ENCODE data around the gene ZFP91.

Gene ZFP91

DNA sequence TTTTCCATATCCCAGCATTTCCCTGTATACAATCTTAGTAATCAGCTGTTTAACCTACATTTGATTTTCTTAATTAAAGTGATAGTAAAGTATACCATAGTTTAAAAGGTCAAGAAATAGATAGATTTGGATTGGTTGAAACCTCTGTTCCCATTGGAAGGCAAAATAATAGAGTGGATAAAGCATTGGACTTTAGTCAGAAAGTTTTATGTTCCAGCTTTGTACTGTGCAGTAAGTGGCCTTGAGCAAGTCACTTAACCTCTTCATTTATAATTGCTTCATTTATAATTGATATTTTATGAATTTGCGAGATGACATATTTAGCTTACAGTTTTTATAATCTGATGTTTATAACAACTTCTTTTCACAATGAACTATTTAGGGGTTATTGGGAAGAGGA is 3.6 kb downstream of the ZFP91 start:
- no peak overlapping the region for H3K27ac ChIP-seq (ENCODE audit: low read depth in 2 of 2, low read length in 2 of 2)

GRCh38 chr11:58586998-58587397 is 8.1 kb downstream of the ZFP91 start:
- Histone ChIP-seq H3K4me3 (ENCODE audit: low read length in 2 of 2) (no peak overlapping the region), H3K9me3 (ENCODE audit: control insufficient read depth in 2 of 2, low read length in 2 of 2) (no peaks in the 10 kb centered on the region), H3K9ac (ENCODE audit: low read depth in 1 of 2, low read length in 2 of 2) (no peak overlapping the region), H3K4me1 (ENCODE audit: control insufficient read depth in 2 of 2, insufficient read depth in 2 of 2, low read length in 2 of 2) (peaks cover 16 to 19% of the 10 kb centered on the region in 2 donors), H3K27me3 (ENCODE audit: control insufficient read depth in 2 of 2, insufficient read depth in 2 of 2, low read length in 2 of 2) (no peaks in the 10 kb centered on the region), H3K36me3 (ENCODE audit: control insufficient read depth in 2 of 2, insufficient read depth in 2 of 2, low read length in 2 of 2) (peaks cover 2 to 8% of the 10 kb centered on the region in 2 donors), H3K27ac (ENCODE audit: low read depth in 2 of 2, low read length in 2 of 2) (no peak overlapping the region)

More for the DNA sequence above, 3.6 kb downstream of the ZFP91 start:
- H3K27me3 ChIP-seq (ENCODE audit: control insufficient read depth in 2 of 2, insufficient read depth in 2 of 2, low read length in 2 of 2): no peaks in the 10 kb centered on the region
- H3K9me3 ChIP-seq (ENCODE audit: control insufficient read depth in 2 of 2, low read length in 2 of 2): no peaks in the 10 kb centered on the region
- no peak overlapping the region for H3K4me3 ChIP-seq (ENCODE audit: low read length in 2 of 2)
- no peak overlapping the region for H3K9ac ChIP-seq (ENCODE audit: low read depth in 1 of 2, low read length in 2 of 2)
- H3K4me1 ChIP-seq (ENCODE audit: control insufficient read depth in 2 of 2, insufficient read depth in 2 of 2, low read length in 2 of 2): peaks cover 19 to 25% of the 10 kb centered on the region in 2 donors
- peaks cover 2 to 8% of the 10 kb centered on the region in 2 donors for H3K36me3 ChIP-seq (ENCODE audit: control insufficient read depth in 2 of 2, insufficient read depth in 2 of 2, low read length in 2 of 2)

DNA sequence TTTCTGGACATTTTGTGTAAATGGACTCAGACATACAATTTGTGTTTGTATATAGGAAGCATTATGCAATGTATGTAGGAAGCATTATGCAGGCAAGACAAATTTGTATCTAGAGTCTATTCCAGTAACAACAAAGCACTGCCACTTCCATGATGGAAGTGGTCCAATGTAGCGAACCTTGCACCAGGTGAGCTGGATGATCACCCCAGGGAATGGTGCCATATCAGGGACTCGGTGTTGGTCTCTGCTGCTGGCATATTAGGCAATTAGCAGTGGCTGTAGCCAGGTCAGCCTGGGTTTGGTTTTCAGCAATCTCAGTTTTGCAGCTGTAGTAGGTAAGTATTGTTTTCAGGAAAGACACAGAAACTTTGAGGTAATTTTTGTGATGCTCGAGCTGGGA is 12.8 kb downstream of the ZFP91 start:
- H3K9ac ChIP-seq (ENCODE audit: low read depth in 1 of 2, low read length in 2 of 2): no peak overlapping the region
- H3K36me3 ChIP-seq (ENCODE audit: control insufficient read depth in 2 of 2, insufficient read depth in 2 of 2, low read length in 2 of 2): peaks cover 0 to 6% of the 10 kb centered on the region in 2 donors
- peak overlapping the region in 1 of 2 donors; percentile 11 for H3K27ac ChIP-seq (ENCODE audit: low read depth in 2 of 2, low read length in 2 of 2)
- H3K27me3 ChIP-seq (ENCODE audit: control insufficient read depth in 2 of 2, insufficient read depth in 2 of 2, low read length in 2 of 2): no peaks in the 10 kb centered on the region
- H3K4me3 ChIP-seq (ENCODE audit: low read length in 2 of 2): no peak overlapping the region
- H3K4me1 ChIP-seq (ENCODE audit: control insufficient read depth in 2 of 2, insufficient read depth in 2 of 2, low read length in 2 of 2): peaks cover 15 to 39% of the 10 kb centered on the region in 2 donors
- no peaks in the 10 kb centered on the region for H3K9me3 ChIP-seq (ENCODE audit: control insufficient read depth in 2 of 2, low read length in 2 of 2)

GRCh38 chr11:58592760-58593472 is 14.1 kb downstream of the ZFP91 start:
- Histone ChIP-seq H3K4me1 (ENCODE audit: control insufficient read depth in 2 of 2, insufficient read depth in 2 of 2, low read length in 2 of 2) (peaks cover 18 to 44% of the 10 kb centered on the region in 2 donors), H3K9me3 (ENCODE audit: control insufficient read depth in 2 of 2, low read length in 2 of 2) (no peaks in the 10 kb centered on the region), H3K27ac (ENCODE audit: low read depth in 2 of 2, low read length in 2 of 2) (peak overlapping the region; percentile 53 to 64), H3K27me3 (ENCODE audit: control insufficient read depth in 2 of 2, insufficient read depth in 2 of 2, low read length in 2 of 2) (no peaks in the 10 kb centered on the region), H3K4me3 (ENCODE audit: low read length in 2 of 2) (peak overlapping the region in 1 of 2 donors; percentile 20), H3K9ac (ENCODE audit: low read depth in 1 of 2, low read length in 2 of 2) (peak overlapping the region in 1 of 2 donors; percentile 11), H3K36me3 (ENCODE audit: control insufficient read depth in 2 of 2, insufficient read depth in 2 of 2, low read length in 2 of 2) (no peaks in the 10 kb centered on the region)

- H3K27me3 ChIP-seq (ENCODE audit: control insufficient read depth in 2 of 2, insufficient read depth in 2 of 2, low read length in 2 of 2): no peaks in the 10 kb centered on the region
- no peaks in the 10 kb centered on the region for H3K36me3 ChIP-seq (ENCODE audit: control insufficient read depth in 2 of 2, insufficient read depth in 2 of 2, low read length in 2 of 2)
- H3K9me3 ChIP-seq (ENCODE audit: control insufficient read depth in 2 of 2, low read length in 2 of 2): no peaks in the 10 kb centered on the region
- H3K9ac ChIP-seq (ENCODE audit: low read depth in 1 of 2, low read length in 2 of 2): no peak overlapping the region
- H3K27ac ChIP-seq (ENCODE audit: low read depth in 2 of 2, low read length in 2 of 2): peak overlapping the region in 1 of 2 donors; percentile 64
- H3K4me1 ChIP-seq (ENCODE audit: control insufficient read depth in 2 of 2, insufficient read depth in 2 of 2, low read length in 2 of 2): peaks cover 18 to 55% of the 10 kb centered on the region in 2 donors
- no peak overlapping the region for H3K4me3 ChIP-seq (ENCODE audit: low read length in 2 of 2)
Observed at GRCh38 chr11:58594826-58595225, 16.0 kb downstream of the ZFP91 start.

GRCh38 chr11:58596621-58597020 is 17.8 kb downstream of the ZFP91 start:
- H3K4me1 ChIP-seq (ENCODE audit: control insufficient read depth in 2 of 2, insufficient read depth in 2 of 2, low read length in 2 of 2): peaks cover 10 to 50% of the 10 kb centered on the region in 2 donors
- H3K4me3 ChIP-seq (ENCODE audit: low read length in 2 of 2): no peak overlapping the region
- H3K36me3 ChIP-seq (ENCODE audit: control insufficient read depth in 2 of 2, insufficient read depth in 2 of 2, low read length in 2 of 2): no peaks in the 10 kb centered on the region
- H3K9me3 ChIP-seq (ENCODE audit: control insufficient read depth in 2 of 2, low read length in 2 of 2): no peaks in the 10 kb centered on the region
- no peak overlapping the region for H3K9ac ChIP-seq (ENCODE audit: low read depth in 1 of 2, low read length in 2 of 2)
- peak overlapping the region; percentile 57 to 62 for H3K27ac ChIP-seq (ENCODE audit: low read depth in 2 of 2, low read length in 2 of 2)
- no peaks in the 10 kb centered on the region for H3K27me3 ChIP-seq (ENCODE audit: control insufficient read depth in 2 of 2, insufficient read depth in 2 of 2, low read length in 2 of 2)

- no peaks in the 10 kb centered on the region for H3K36me3 ChIP-seq (ENCODE audit: control insufficient read depth in 2 of 2, insufficient read depth in 2 of 2, low read length in 2 of 2)
- no peak overlapping the region for H3K9ac ChIP-seq (ENCODE audit: low read depth in 1 of 2, low read length in 2 of 2)
- H3K4me1 ChIP-seq (ENCODE audit: control insufficient read depth in 2 of 2, insufficient read depth in 2 of 2, low read length in 2 of 2): peaks cover 10 to 42% of the 10 kb centered on the region in 2 donors
- H3K9me3 ChIP-seq (ENCODE audit: control insufficient read depth in 2 of 2, low read length in 2 of 2): no peaks in the 10 kb centered on the region
- no peaks in the 10 kb centered on the region for H3K27me3 ChIP-seq (ENCODE audit: control insufficient read depth in 2 of 2, insufficient read depth in 2 of 2, low read length in 2 of 2)
- peak overlapping the region; percentile 57 to 62 for H3K27ac ChIP-seq (ENCODE audit: low read depth in 2 of 2, low read length in 2 of 2)
- H3K4me3 ChIP-seq (ENCODE audit: low read length in 2 of 2): no peak overlapping the region
Observed at GRCh38 chr11:58597486-58598144, 18.8 kb downstream of the ZFP91 start.

DNA sequence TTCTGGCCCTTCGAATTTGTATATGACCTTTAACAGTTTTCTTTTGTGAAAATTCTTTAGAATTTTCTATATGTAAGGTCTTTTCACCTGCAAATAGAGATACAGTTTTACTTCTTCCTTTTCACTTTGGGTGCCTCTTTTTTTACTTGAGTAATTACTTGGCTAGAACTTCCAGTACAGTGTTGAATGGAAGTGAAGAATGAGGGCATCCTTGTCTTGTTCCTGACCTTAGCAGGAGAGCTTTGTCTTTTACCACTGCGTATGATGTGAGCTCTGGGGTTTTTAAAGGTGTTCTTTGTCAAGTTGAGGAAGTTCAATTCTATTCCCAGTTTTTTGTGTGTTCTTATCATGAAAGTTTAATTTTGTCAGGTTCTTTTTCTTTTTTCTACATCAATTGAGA is 21.6 kb downstream of the ZFP91 start:
- H3K4me3 ChIP-seq (ENCODE audit: low read length in 2 of 2): no peak overlapping the region
- no peak overlapping the region for H3K9ac ChIP-seq (ENCODE audit: low read depth in 1 of 2, low read length in 2 of 2)
- no peaks in the 10 kb centered on the region for H3K27me3 ChIP-seq (ENCODE audit: control insufficient read depth in 2 of 2, insufficient read depth in 2 of 2, low read length in 2 of 2)
- no peaks in the 10 kb centered on the region for H3K36me3 ChIP-seq (ENCODE audit: control insufficient read depth in 2 of 2, insufficient read depth in 2 of 2, low read length in 2 of 2)
- H3K27ac ChIP-seq (ENCODE audit: low read depth in 2 of 2, low read length in 2 of 2): no peak overlapping the region
- H3K9me3 ChIP-seq (ENCODE audit: control insufficient read depth in 2 of 2, low read length in 2 of 2): no peaks in the 10 kb centered on the region
- H3K4me1 ChIP-seq (ENCODE audit: control insufficient read depth in 2 of 2, insufficient read depth in 2 of 2, low read length in 2 of 2): peaks cover 3 to 31% of the 10 kb centered on the region in 2 donors

- H3K9ac ChIP-seq (ENCODE audit: low read depth in 1 of 2, low read length in 2 of 2): no peak overlapping the region
- no peak overlapping the region for H3K27ac ChIP-seq (ENCODE audit: low read depth in 2 of 2, low read length in 2 of 2)
- peaks cover 7 to 14% of the 10 kb centered on the region in 2 donors for H3K4me1 ChIP-seq (ENCODE audit: control insufficient read depth in 2 of 2, insufficient read depth in 2 of 2, low read length in 2 of 2)
- no peaks in the 10 kb centered on the region for H3K9me3 ChIP-seq (ENCODE audit: control insufficient read depth in 2 of 2, low read length in 2 of 2)
- peaks cover 17% of the 10 kb centered on the region in 2 donors for H3K36me3 ChIP-seq (ENCODE audit: control insufficient read depth in 2 of 2, insufficient read depth in 2 of 2, low read length in 2 of 2)
- H3K27me3 ChIP-seq (ENCODE audit: control insufficient read depth in 2 of 2, insufficient read depth in 2 of 2, low read length in 2 of 2): no peaks in the 10 kb centered on the region
- H3K4me3 ChIP-seq (ENCODE audit: low read length in 2 of 2): no peak overlapping the region
Observed at GRCh38 chr11:58606930-58607714, 28.3 kb downstream of the ZFP91 start.

DNA sequence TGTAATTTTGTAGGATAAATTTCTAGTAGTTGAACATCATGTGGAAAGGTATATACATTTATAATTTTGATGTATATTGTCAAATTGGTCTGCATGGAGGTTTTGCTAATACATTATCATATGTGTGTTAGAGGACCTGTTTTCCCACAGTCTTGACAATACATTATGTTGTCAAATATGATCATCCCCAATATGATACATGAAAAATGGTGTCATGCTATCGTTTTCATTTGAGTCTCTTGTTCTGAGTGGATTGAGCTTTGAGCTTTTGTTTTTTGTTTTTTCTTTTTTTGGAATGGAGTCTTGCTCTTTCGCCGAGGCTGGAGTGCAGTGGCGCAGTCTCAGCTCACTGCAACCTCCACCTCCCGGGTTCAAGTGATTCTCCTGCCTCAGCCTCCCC is 29.5 kb downstream of the ZFP91 start:
- peaks cover 7 to 14% of the 10 kb centered on the region in 2 donors for H3K4me1 ChIP-seq (ENCODE audit: control insufficient read depth in 2 of 2, insufficient read depth in 2 of 2, low read length in 2 of 2)
- no peak overlapping the region for H3K4me3 ChIP-seq (ENCODE audit: low read length in 2 of 2)
- H3K36me3 ChIP-seq (ENCODE audit: control insufficient read depth in 2 of 2, insufficient read depth in 2 of 2, low read length in 2 of 2): peaks cover 29% of the 10 kb centered on the region in 2 donors
- no peaks in the 10 kb centered on the region for H3K9me3 ChIP-seq (ENCODE audit: control insufficient read depth in 2 of 2, low read length in 2 of 2)
- H3K27ac ChIP-seq (ENCODE audit: low read depth in 2 of 2, low read length in 2 of 2): no peak overlapping the region
- H3K9ac ChIP-seq (ENCODE audit: low read depth in 1 of 2, low read length in 2 of 2): no peak overlapping the region
- no peaks in the 10 kb centered on the region for H3K27me3 ChIP-seq (ENCODE audit: control insufficient read depth in 2 of 2, insufficient read depth in 2 of 2, low read length in 2 of 2)

All from mucosa of rectum (tissue), 2 donors.